Measurements from ENCODE around the gene ABCD2. TPM values are rescaled to one million over a fixed set of nuclear protein-coding genes. Genes with fewer than 3 reads are reported as not detected.
"Not testable (repeated sequence)": the region's sequence is repeated elsewhere in the genome, so short reads cannot be mapped to it uniquely, and the experiment has no call there.

The ABCD2 gene
- total and polyA plus RNA-seq, 9 donors = 0.05 to 0.57 (median 0.13) TPM

- WGBS, 3 donors = 83 to 94% (median 93%) methylated on average over 1 of the region's 1 CpG
- Histone ChIP-seq H3K36me3 (no peaks in the 10 kb centered on the region), H3K9me3 (no peaks in the 10 kb centered on the region), H3K27me3 (no peaks in the 10 kb centered on the region), H3K4me1 (ENCODE audit: insufficient read depth) (no peaks in the 10 kb centered on the region), H3K27ac (no peak overlapping the region), H3K4me3 (no peak overlapping the region)
- no peak for TF ChIP-seq POLR2A (IDR thresholded peaks at IDR 0.05)
- no peak for TF ChIP-seq EP300 (IDR thresholded peaks at IDR 0.05)
- no peak for TF ChIP-seq CTCF (IDR thresholded peaks at IDR 0.05)
- no peak for DNase-seq
- intact Hi-C loops (cut with DNase I) = no loop called here
Measured at GRCh38 chr12:39627914-39628313, 8.3 kb upstream of the ABCD2 start.

- Histone ChIP-seq H3K27ac (no peak overlapping the region), H3K27me3 (no peaks in the 10 kb centered on the region), H3K36me3 (no peaks in the 10 kb centered on the region), H3K4me1 (ENCODE audit: insufficient read depth) (no peaks in the 10 kb centered on the region), H3K9me3 (no peaks in the 10 kb centered on the region), H3K4me3 (no peak overlapping the region)
- no peak for TF ChIP-seq CTCF (IDR thresholded peaks at IDR 0.05)
- TF ChIP-seq EP300 (IDR thresholded peaks at IDR 0.05) = no peak
- no peak for TF ChIP-seq POLR2A (IDR thresholded peaks at IDR 0.05)
- intact Hi-C loops (cut with DNase I) = no loop called here
- WGBS, 3 donors = 88 to 90% (median 88%) methylated on average over 20 of the region's 20 CpGs
- DNase-seq = no peak
Measured at GRCh38 chr12:39626033-39626814, 6.6 kb upstream of the ABCD2 start.

GRCh38 chr12:39623919-39624318 lies 4.3 kb upstream of the ABCD2 start:
- H3K9me3 ChIP-seq = no peaks in the 10 kb centered on the region
- H3K27me3 ChIP-seq = no peaks in the 10 kb centered on the region
- no peak overlapping the region for H3K4me3 ChIP-seq
- intact Hi-C loops (cut with DNase I) = no loop called here
- H3K36me3 ChIP-seq = no peaks in the 10 kb centered on the region
- DNase-seq = no peak
- 73 to 85% (median 78%) methylated on average over 1 of the region's 1 CpG for WGBS, 3 donors
- TF ChIP-seq CTCF (IDR thresholded peaks at IDR 0.05) (no peak), EP300 (IDR thresholded peaks at IDR 0.05) (no peak), POLR2A (IDR thresholded peaks at IDR 0.05) (no peak)
- no peak overlapping the region for H3K27ac ChIP-seq
- no peaks in the 10 kb centered on the region for H3K4me1 ChIP-seq (ENCODE audit: insufficient read depth)

- DNase-seq, H3K27ac ChIP-seq: not testable (repeated sequence)
Measured at GRCh38 chr12:39623160-39623559, 3.6 kb upstream of the ABCD2 start.

GRCh38 chr12:39622306-39622705 lies 2.7 kb upstream of the ABCD2 start:
- no peak overlapping the region for H3K27ac ChIP-seq
- H3K4me3 ChIP-seq = no peak overlapping the region
- no peaks in the 10 kb centered on the region for H3K4me1 ChIP-seq (ENCODE audit: insufficient read depth)
- TF ChIP-seq CTCF (IDR thresholded peaks at IDR 0.05) (no peak), POLR2A (IDR thresholded peaks at IDR 0.05) (no peak), EP300 (IDR thresholded peaks at IDR 0.05) (no peak)
- no peaks in the 10 kb centered on the region for H3K9me3 ChIP-seq
- no peak for DNase-seq
- no peaks in the 10 kb centered on the region for H3K36me3 ChIP-seq
- intact Hi-C loops (cut with DNase I) = no loop called here
- 79 to 91% (median 83%) methylated on average over 1 of the region's 1 CpG for WGBS, 3 donors
- no peaks in the 10 kb centered on the region for H3K27me3 ChIP-seq

More at GRCh38 chr12:39623160-39623559, 3.6 kb upstream of the ABCD2 start:
- H3K4me1 ChIP-seq (ENCODE audit: insufficient read depth); H3K9me3 ChIP-seq; H3K36me3 ChIP-seq; H3K4me3 ChIP-seq; H3K27me3 ChIP-seq; intact Hi-C loops (cut with DNase I): not testable (repeated sequence)
- 93 to 95% (median 94%) methylated on average over 10 of the region's 10 CpGs for whole genome bisulfite sequencing, 3 donors

All from ovary (tissue), 9 donors.